Neural cell (in vitro differentiated cells): ENCODE results near the gene ZNF329. TPM values are rescaled to one million over a fixed set of nuclear protein-coding genes. Genes with fewer than 3 reads are reported as not detected.

Source experiments
- H2AFZ ChIP-seq: fragments of 200-600, 300-800 bp; sonication (generic), shearing (Covaris generic); 2 replicates; pipeline ENCODE4 v1.6.0; 2014; ENCODE audit warnings: low read depth, mild to moderate bottlenecking, antibody characterized with exemption, low read length, moderate library complexity
- H3F3A ChIP-seq: fragments of 200-600 bp; shearing (Covaris generic); 2 replicates; pipeline ENCODE4 v1.6.1; 2016; ENCODE audit warnings: mild to moderate bottlenecking, moderate library complexity, mixed read lengths, antibody characterized with exemption, low read length; ENCODE audit not compliant: insufficient read depth, poor library complexity, severe bottlenecking
- H3K27ac ChIP-seq: fragments of 200-600, 300-800 bp; sonication (generic), shearing (Covaris generic); 2 replicates; pipeline ENCODE4 v1.5.1; 2014; ENCODE audit warnings: mild to moderate bottlenecking, low read length, moderate library complexity
- H3K27me3 ChIP-seq: fragments of 300-800, 200-600 bp; sonication (generic), shearing (Covaris generic); 2 replicates; pipeline ENCODE4 v1.6.0; 2014; ENCODE audit warnings: mild to moderate bottlenecking, low read depth, low read length, moderate library complexity; ENCODE audit not compliant: insufficient read depth
- H3K36me3 ChIP-seq: fragments of 300-800, 200-600 bp; sonication (generic), shearing (Covaris generic); 2 replicates; pipeline ENCODE4 v1.5.1; 2014; ENCODE audit warnings: mild to moderate bottlenecking, antibody characterized with exemption, low read length, moderate library complexity; ENCODE audit not compliant: insufficient read depth
- H3K4me2 ChIP-seq: fragments of 300-800, 200-600 bp; sonication (generic), shearing (Covaris generic); 2 replicates; pipeline ENCODE4 v1.6.0; 2014; ENCODE audit warnings: mild to moderate bottlenecking, low read length
- H3K4me3 ChIP-seq: fragments of 300-800, 200-600 bp; sonication (generic), shearing (Covaris generic); 2 replicates; pipeline ENCODE4 v1.5.1; 2014; ENCODE audit warnings: mild to moderate bottlenecking, low read length, moderate library complexity
- H3K79me2 ChIP-seq: fragments of 200-600 bp; shearing (Covaris generic); replicated peaks from 2 replicates; pipeline ENCODE4 v1.6.0; 2014; ENCODE audit warnings: mild to moderate bottlenecking, low read length, moderate library complexity; ENCODE audit not compliant: insufficient read depth
- H3K9ac ChIP-seq: fragments of 300-800, 200-600 bp; sonication (generic), shearing (Covaris generic); 2 replicates; pipeline ENCODE4 v1.6.1; 2016; ENCODE audit warnings: mild to moderate bottlenecking, low read length, mixed read lengths
- H3K9me2 ChIP-seq: fragments of 200-600 bp; shearing (Covaris generic); 2 replicates; pipeline ENCODE4 v1.6.1; 2016; ENCODE audit warnings: mild to moderate bottlenecking, low read length, mixed read lengths; ENCODE audit not compliant: insufficient read depth
- H3K9me3 ChIP-seq: fragments of 200-600, 300-800 bp; sonication (generic), shearing (Covaris generic); 2 replicates; pipeline ENCODE4 v1.6.1; 2016; ENCODE audit warnings: mild to moderate bottlenecking, mixed run types, low read length, moderate library complexity, mixed read lengths
- H4K20me1 ChIP-seq: fragments of 200-600 bp; shearing (Covaris generic); 2 replicates; pipeline ENCODE4 v1.6.1; 2016; ENCODE audit warnings: mild to moderate bottlenecking, mixed run types; ENCODE audit not compliant: insufficient read depth
- CTCF ChIP-seq: fragments of 450-650 bp; IDR thresholded peaks from 2 replicates; pipeline ENCODE4 v1.5.1; 2014; ENCODE audit warnings: antibody characterized with exemption, mild to moderate bottlenecking, moderate library complexity; ENCODE audit not compliant: poor library complexity, severe bottlenecking
- EP300 ChIP-seq: fragments of 450-650 bp; conservative IDR thresholded peaks from 2 replicates; pipeline ENCODE4 v1.6.1; 2014; ENCODE audit warnings: antibody characterized with exemption, mild to moderate bottlenecking, moderate library complexity; ENCODE audit not compliant: poor library complexity, severe bottlenecking
- EZH2 ChIP-seq: fragments of 200-600, 300-800 bp; shearing (Covaris generic), sonication (generic); IDR thresholded peaks from 2 replicates; pipeline ENCODE4 v1.6.1; 2014; ENCODE audit warnings: antibody characterized with exemption, low read length, borderline replicate concordance, mild to moderate bottlenecking; ENCODE audit not compliant: insufficient read depth, poor library complexity, severe bottlenecking
- MXI1 ChIP-seq: fragments of 450-650 bp; conservative IDR thresholded peaks from 2 replicates; pipeline ENCODE4 v1.6.1; 2014; ENCODE audit warnings: antibody characterized with exemption, mild to moderate bottlenecking; ENCODE audit not compliant: poor library complexity, severe bottlenecking
- POLR2AphosphoS5 ChIP-seq: IDR thresholded peaks from 2 replicates; pipeline ENCODE4 v1.6.1; 2012
- RAD21 ChIP-seq: fragments of 450-650 bp; conservative IDR thresholded peaks from 2 replicates; pipeline ENCODE4 v1.6.1; 2014; ENCODE audit warnings: antibody characterized with exemption, mild to moderate bottlenecking, moderate library complexity
- REST ChIP-seq: IDR thresholded peaks from 2 replicates; pipeline ENCODE4 v1.6.1; 2012; ENCODE audit warnings: borderline replicate concordance
- SMC3 ChIP-seq: fragments of 450-650 bp; conservative IDR thresholded peaks from 2 replicates; pipeline ENCODE4 v1.6.1; 2014; ENCODE audit warnings: antibody characterized with exemption, mild to moderate bottlenecking, moderate library complexity; ENCODE audit not compliant: poor library complexity
- TAF1 ChIP-seq: IDR thresholded peaks from 2 replicates; pipeline ENCODE4 v1.6.1; 2012; ENCODE audit warnings: low read depth
- polyA plus RNA-seq: library from polyadenylated mRNA; depleted of rRNA; stranded (reverse); fragments of >200 nt; gene quantifications from 2 replicates; pipeline ENCODE4 v1.2.3, GENCODE V29; 2014

The ZNF329 gene
- polyA plus RNA-seq, 1 donor from 2014 or later, result 20.6 TPM

GRCh38 chr19:58097781-58098681 is 52.6 kb downstream of the ZNF329 start, which contains the start of gene ZSCAN18:
Gene ZSCAN18, minus strand, starts transcription at chr19:58098231. Its CDS starts 7,964 bp downstream, at chr19:58090267.
- Histone ChIP-seq H3K4me2 (peak within 1 kb of the TSS; percentile 88), H3K27ac (peak within 1 kb of the TSS; percentile 99), H3K27me3 (no peaks in the 10 kb centered on the region), H2AFZ (peak within 1 kb of the TSS; percentile 74), H3K4me3 (peak within 1 kb of the TSS; percentile 98), H3K79me2 (peaks cover 28% of the 10 kb centered on the region), H4K20me1 (no peaks in the 10 kb centered on the region), H3K9ac (peak within 1 kb of the TSS; percentile 96), H3F3A (peaks cover 2% of the 10 kb centered on the region), H3K9me2 (no peaks in the 10 kb centered on the region), H3K36me3 (peaks cover 27% of the 10 kb centered on the region), H3K9me3 (peaks cover 39% of the 10 kb centered on the region)
- peak; percentile 49 for TF ChIP-seq SMC3
- peak; percentile 16 for TF ChIP-seq CTCF
- no peak for TF ChIP-seq RAD21
- peak; percentile 83 for TF ChIP-seq REST
- TF ChIP-seq TAF1, result peak; percentile 85
- peak; percentile 95 for TF ChIP-seq POLR2AphosphoS5
- TF ChIP-seq MXI1, result peak; percentile 55
- no peak for TF ChIP-seq EZH2
- peak; percentile 93 for TF ChIP-seq EP300

- Histone ChIP-seq H2AFZ (no peak overlapping the region), H3K27me3 (no peaks in the 10 kb centered on the region), H3K9me2 (no peaks in the 10 kb centered on the region), H3F3A (peaks cover 2% of the 10 kb centered on the region), H3K36me3 (peaks cover 29% of the 10 kb centered on the region), H3K79me2 (peaks cover 28% of the 10 kb centered on the region), H3K9me3 (peaks cover 44% of the 10 kb centered on the region), H3K4me3 (peak overlapping the region; percentile 98), H3K9ac (peak overlapping the region; percentile 96), H4K20me1 (no peaks in the 10 kb centered on the region), H3K4me2 (peak overlapping the region; percentile 57), H3K27ac (peak overlapping the region; percentile 99)
- no peak for TF ChIP-seq CTCF
- TF ChIP-seq EZH2, result no peak
- no peak for TF ChIP-seq REST
- TF ChIP-seq EP300, result no peak
- no peak for TF ChIP-seq RAD21
- TF ChIP-seq POLR2AphosphoS5, result no peak
- no peak for TF ChIP-seq TAF1
- no peak for TF ChIP-seq SMC3
- no peak for TF ChIP-seq MXI1
Observed at GRCh38 chr19:58097349-58097748, 53.2 kb downstream of the ZNF329 start.
